Parathyroid adenoma (tissue), 2 donors: ENCODE data around the gene AKT2.

Source experiments
- H2AFZ ChIP-seq: fragments of 300-600 bp; sonication (generic); one replicate; pipeline ENCODE4 v1.7.0; 2017; ENCODE audit warnings: antibody characterized with exemption, mild to moderate bottlenecking
- H3K27ac ChIP-seq: fragments of 300-600 bp; sonication (generic); one replicate; pipeline ENCODE4 v1.7.0; 2017
- H3K27me3 ChIP-seq: fragments of 300-600 bp; sonication (generic); one replicate; pipeline ENCODE4 v1.7.0; 2017; ENCODE audit warnings: low read length; ENCODE audit not compliant: control insufficient read depth, insufficient read depth
- H3K36me3 ChIP-seq: fragments of 300-600 bp; sonication (generic); one replicate; pipeline ENCODE4 v1.7.0; 2017; ENCODE audit warnings: low read length; ENCODE audit not compliant: control insufficient read depth, insufficient read depth
- H3K4me1 ChIP-seq: fragments of 300-600 bp; sonication (generic); one replicate; pipeline ENCODE4 v1.7.0; 2017; ENCODE audit warnings: control low read depth
- H3K4me2 ChIP-seq: fragments of 300-600 bp; sonication (generic); one replicate; pipeline ENCODE4 v1.7.0; 2017; ENCODE audit warnings: low read length
- H3K4me3 ChIP-seq: fragments of 300-600 bp; sonication (generic); one replicate; pipeline ENCODE4 v1.7.0; 2017; ENCODE audit warnings: low read depth, low read length
- H3K79me2 ChIP-seq: fragments of 300-600 bp; sonication (generic); one replicate; pipeline ENCODE4 v1.7.0; 2017; ENCODE audit warnings: control low read depth
- H3K9ac ChIP-seq: fragments of 300-600 bp; sonication (generic); one replicate; pipeline ENCODE4 v1.7.0; 2017; ENCODE audit warnings: mild to moderate bottlenecking
- H3K9me3 ChIP-seq: fragments of 300-600 bp; sonication (generic); one replicate; pipeline ENCODE4 v1.7.0; 2017; ENCODE audit warnings: low read length; ENCODE audit not compliant: control insufficient read depth
- CTCF ChIP-seq: fragments of 300-600 bp; sonication (generic); IDR thresholded peaks from one replicate; pipeline ENCODE4 v1.7.0; 2017; ENCODE audit warnings: antibody characterized with exemption, mild to moderate bottlenecking
- donor health status: primary hyperparathyroidism.

AKT2 gene

DNA sequence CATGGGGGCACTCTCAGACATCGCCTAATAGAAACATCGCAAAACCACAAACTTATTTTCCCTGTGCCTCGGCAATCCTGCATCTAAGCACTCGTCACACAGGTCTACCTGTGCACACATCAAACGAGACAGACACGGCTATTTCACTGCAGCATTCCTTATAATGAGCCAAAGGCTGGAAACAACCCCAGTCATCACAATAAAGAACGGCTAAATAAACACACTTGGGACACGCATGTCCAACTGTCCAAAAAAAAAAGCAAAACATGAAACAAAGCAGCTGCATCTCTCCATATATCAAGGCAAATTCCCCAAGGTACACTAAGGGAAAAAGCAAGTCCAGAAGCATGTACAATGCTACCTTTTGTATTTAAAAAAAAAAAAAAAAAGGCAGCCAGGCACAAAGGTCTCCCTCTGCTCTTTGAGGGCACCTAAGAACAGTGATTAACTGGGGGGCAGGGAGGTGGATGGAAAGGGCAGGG, 31.5 kb downstream of the AKT2 start:
- Histone ChIP-seq H3K9ac (no peak overlapping the region), H3K27ac (no peak overlapping the region), H3K79me2 (peaks cover 36% of the 10 kb centered on the region), H3K4me2 (no peak overlapping the region), H2AFZ (no peak overlapping the region), H3K9me3 (no peaks in the 10 kb centered on the region), H3K4me3 (no peak overlapping the region), H3K36me3 (no peaks in the 10 kb centered on the region), H3K4me1 (peaks cover 13% of the 10 kb centered on the region), H3K27me3 (no peaks in the 10 kb centered on the region)
- no peak for TF ChIP-seq CTCF

- TF ChIP-seq CTCF = no peak
- no peak overlapping the region for H3K4me2 ChIP-seq
- H2AFZ ChIP-seq = no peak overlapping the region
- no peak overlapping the region for H3K9ac ChIP-seq
- peaks cover 30% of the 10 kb centered on the region for H3K79me2 ChIP-seq
- H3K4me3 ChIP-seq = no peak overlapping the region
- peaks cover 17% of the 10 kb centered on the region for H3K4me1 ChIP-seq
- H3K9me3 ChIP-seq = no peaks in the 10 kb centered on the region
- H3K36me3 ChIP-seq = no peaks in the 10 kb centered on the region
- no peak overlapping the region for H3K27ac ChIP-seq
- H3K27me3 ChIP-seq = no peaks in the 10 kb centered on the region
These were observed 32.8 kb downstream of the AKT2 start for GRCh38 chr19:40252395-40252794.

GRCh38 chr19:40251991-40252390, 33.2 kb downstream of the AKT2 start:
- Histone ChIP-seq H3K4me2 (no peak overlapping the region), H3K4me1 (peaks cover 19% of the 10 kb centered on the region), H3K27me3 (no peaks in the 10 kb centered on the region), H3K9ac (no peak overlapping the region), H3K9me3 (no peaks in the 10 kb centered on the region), H2AFZ (no peak overlapping the region), H3K4me3 (no peak overlapping the region), H3K27ac (no peak overlapping the region), H3K36me3 (no peaks in the 10 kb centered on the region), H3K79me2 (peaks cover 30% of the 10 kb centered on the region)
- TF ChIP-seq CTCF = no peak

DNA sequence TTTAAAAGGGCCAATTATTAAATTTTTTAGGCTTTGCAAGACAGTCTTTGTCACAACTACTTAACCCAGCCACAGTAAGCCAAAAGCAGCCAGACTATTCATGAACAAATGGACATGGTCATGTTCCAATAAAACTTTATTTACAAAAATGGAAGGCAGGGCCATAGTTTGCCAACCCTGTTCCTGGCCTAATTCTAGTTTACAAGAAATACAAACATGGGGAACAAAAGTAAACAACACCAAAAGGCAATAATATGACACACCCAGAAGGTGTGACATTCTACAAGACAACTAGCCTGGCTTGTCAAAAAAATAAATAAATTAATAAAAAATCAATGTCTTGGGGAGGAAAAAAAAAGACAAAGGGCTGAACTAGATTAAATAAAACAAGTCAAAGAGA, 33.9 kb downstream of the AKT2 start:
- Histone ChIP-seq H3K9ac (no peak overlapping the region), H3K36me3 (no peaks in the 10 kb centered on the region), H3K4me1 (peaks cover 21% of the 10 kb centered on the region), H3K79me2 (peaks cover 25% of the 10 kb centered on the region), H2AFZ (no peak overlapping the region), H3K4me3 (no peak overlapping the region), H3K27ac (no peak overlapping the region), H3K27me3 (no peaks in the 10 kb centered on the region), H3K4me2 (no peak overlapping the region), H3K9me3 (no peaks in the 10 kb centered on the region)
- TF ChIP-seq CTCF = no peak

GRCh38 chr19:40249781-40250180, 35.4 kb downstream of the AKT2 start:
- no peak overlapping the region for H3K27ac ChIP-seq
- no peaks in the 10 kb centered on the region for H3K36me3 ChIP-seq
- peaks cover 26% of the 10 kb centered on the region for H3K4me1 ChIP-seq

More at GRCh38 chr19:40249781-40250180, 35.4 kb downstream of the AKT2 start:
- no peaks in the 10 kb centered on the region for H3K9me3 ChIP-seq
- peaks cover 27% of the 10 kb centered on the region for H3K79me2 ChIP-seq
- H3K9ac ChIP-seq = no peak overlapping the region
- no peak for TF ChIP-seq CTCF
- no peak overlapping the region for H2AFZ ChIP-seq
- no peak overlapping the region for H3K4me3 ChIP-seq
- H3K27me3 ChIP-seq = no peaks in the 10 kb centered on the region
- H3K4me2 ChIP-seq = no peak overlapping the region
